Myocyte (in vitro differentiated cells): ENCODE data around the gene PRAMEF20. TPM values are rescaled to one million over a fixed set of nuclear protein-coding genes. Genes with fewer than 3 reads are reported as not detected.

ENCODE experiments used
- DNase-seq: peaks from one replicate; pipeline ENCODE4 v3.0.0-alpha.2; 2012; ENCODE audit warnings: low read depth
- total RNA-seq: library from RNA; depleted of rRNA; stranded (reverse); fragments of >200 nt; gene quantifications from 2 replicates; pipeline ENCODE4 v1.2.3, GENCODE V29; 2014

The PRAMEF20 gene
- total RNA-seq, 1 donor from 2014 or later, result not detected

GRCh38 chr1:13461977-13462376, 51.7 kb downstream of the PRAMEF20 start:
- DNase-seq, result no peak

GRCh38 chr1:13462682-13463081, 52.4 kb downstream of the PRAMEF20 start:
- no peak for DNase-seq

GRCh38 chr1:13465515-13465914, 55.3 kb downstream of the PRAMEF20 start:
- DNase-seq, result no peak

- DNase-seq, result no peak
Observed at GRCh38 chr1:13469343-13469742, 59.1 kb downstream of the PRAMEF20 start.

Other genes with a start within 250 kb of the PRAMEF20 start
- gene HNRNPCL4, start 244.8 kb upstream of the PRAMEF20 start, total RNA-seq, result not detected in 2 replicates
- not detected in 2 replicates for gene PRAMEF9, start 238.6 kb upstream of the PRAMEF20 start, total RNA-seq
- gene PRAMEF13, start 209.0 kb upstream of the PRAMEF20 start, total RNA-seq, result not detected in 2 replicates
- gene PRAMEF18, start 184.3 kb upstream of the PRAMEF20 start, total RNA-seq, result not detected in 2 replicates
- gene PRAMEF5, start 156.3 kb upstream of the PRAMEF20 start, total RNA-seq, result not detected in 2 replicates
- not detected in 2 replicates for gene PRAMEF8, start 125.3 kb upstream of the PRAMEF20 start, total RNA-seq
- gene PRAMEF33, start 106.9 kb upstream of the PRAMEF20 start, total RNA-seq, result not detected in 2 replicates
- not detected in 2 replicates for gene PRAMEF15, start 94.9 kb upstream of the PRAMEF20 start, total RNA-seq
- not detected in 2 replicates for gene PRAMEF14, start 63.3 kb upstream of the PRAMEF20 start, total RNA-seq
- gene PRAMEF19, start 38.5 kb upstream of the PRAMEF20 start, total RNA-seq, result not detected in 2 replicates
- not detected in 2 replicates for gene PRAMEF17, start 20.8 kb upstream of the PRAMEF20 start, total RNA-seq
- gene LRRC38, start 103.6 kb downstream of the PRAMEF20 start, total RNA-seq, result not detected in 2 replicates
- gene PDPN, start 173.4 kb downstream of the PRAMEF20 start, total RNA-seq, result 0.99 and 2.7 TPM in 2 replicates